ENCODE results near the gene CAMTA1. TPM values are rescaled to one million over a fixed set of nuclear protein-coding genes. Genes with fewer than 3 reads are reported as not detected.

Gene CAMTA1
- total RNA-seq, 1 donor from 2014 or later, result 160 TPM

- H3K4me3 ChIP-seq, result no peak overlapping the region
- no peak for TF ChIP-seq CTCF (IDR thresholded peaks at IDR 0.05; ENCODE audit: borderline replicate concordance)
- H3K36me3 ChIP-seq, result no peaks in the 10 kb centered on the region
- H3K4me1 ChIP-seq, result no peaks in the 10 kb centered on the region
- no peak overlapping the region for H3K27ac ChIP-seq (replicated peaks)
- no peaks in the 10 kb centered on the region for H3K9me3 ChIP-seq (replicated peaks)
- intact Hi-C loops (cut with micrococcal nuclease), result no loop called here
- no peak for DNase-seq
- H3K27me3 ChIP-seq (ENCODE audit: low read depth), result no peaks in the 10 kb centered on the region
Measured at GRCh38 chr1:6897138-6897537, 111.9 kb downstream of the CAMTA1 start.

DNA sequence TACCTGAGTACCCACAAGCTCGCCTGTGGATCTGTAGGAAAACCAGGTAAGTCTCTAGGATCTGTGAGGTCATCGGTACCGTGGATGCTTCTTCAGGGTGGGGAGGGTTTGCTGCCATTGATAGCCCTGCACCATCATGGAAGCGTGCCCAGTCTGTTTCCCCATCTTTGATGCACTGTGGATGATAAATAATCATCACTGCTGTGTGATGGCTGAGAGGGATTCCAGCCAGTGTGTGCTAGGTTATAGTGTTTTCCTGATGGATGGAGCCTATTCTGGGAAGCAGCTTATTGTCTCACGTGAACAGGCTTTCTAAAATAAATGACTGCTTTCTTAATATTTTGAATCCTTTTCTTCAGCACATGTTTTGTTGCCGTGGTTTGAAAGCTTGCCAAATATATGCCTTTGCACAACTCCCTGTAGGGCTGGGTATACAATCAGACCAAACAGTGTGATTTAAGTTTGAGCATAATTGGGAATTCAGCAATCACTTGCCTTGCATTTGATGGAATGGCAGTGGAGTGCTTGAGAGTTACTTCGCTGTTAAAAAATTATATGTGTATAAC is 113.8 kb downstream of the CAMTA1 start:
- Histone ChIP-seq H3K36me3 (no peaks in the 10 kb centered on the region), H3K4me1 (no peaks in the 10 kb centered on the region), H3K9me3 (replicated peaks) (no peaks in the 10 kb centered on the region), H3K27ac (replicated peaks) (no peak overlapping the region), H3K4me3 (no peak overlapping the region), H3K27me3 (ENCODE audit: low read depth) (no peaks in the 10 kb centered on the region)
- intact Hi-C loops (cut with micrococcal nuclease), result no loop called here
- TF ChIP-seq CTCF (IDR thresholded peaks at IDR 0.05; ENCODE audit: borderline replicate concordance), result no peak
- DNase-seq, result no peak

- Histone ChIP-seq H3K4me3 (no peak overlapping the region), H3K9me3 (replicated peaks) (no peaks in the 10 kb centered on the region), H3K36me3 (no peaks in the 10 kb centered on the region), H3K4me1 (no peaks in the 10 kb centered on the region), H3K27ac (replicated peaks) (no peak overlapping the region), H3K27me3 (ENCODE audit: low read depth) (no peaks in the 10 kb centered on the region)
- no peak for TF ChIP-seq CTCF (IDR thresholded peaks at IDR 0.05; ENCODE audit: borderline replicate concordance)
- intact Hi-C loops (cut with micrococcal nuclease), result no loop called here
- no peak for DNase-seq
Measured at GRCh38 chr1:6899621-6900020, 114.4 kb downstream of the CAMTA1 start.

- no peak overlapping the region for H3K4me3 ChIP-seq
- no peak for DNase-seq
- intact Hi-C loops (cut with micrococcal nuclease), result no loop called here
Measured at GRCh38 chr1:6902153-6902552, 116.9 kb downstream of the CAMTA1 start.

GRCh38 chr1:6904476-6905170 is 119.4 kb downstream of the CAMTA1 start:
- Histone ChIP-seq H3K4me3 (no peak overlapping the region), H3K27me3 (ENCODE audit: low read depth) (no peaks in the 10 kb centered on the region), H3K9me3 (replicated peaks) (no peaks in the 10 kb centered on the region), H3K36me3 (no peaks in the 10 kb centered on the region), H3K4me1 (no peaks in the 10 kb centered on the region), H3K27ac (replicated peaks) (no peak overlapping the region)
- intact Hi-C loops (cut with micrococcal nuclease), result no loop called here
- no peak for DNase-seq
- no peak for TF ChIP-seq CTCF (IDR thresholded peaks at IDR 0.05; ENCODE audit: borderline replicate concordance)

More at GRCh38 chr1:6902153-6902552, 116.9 kb downstream of the CAMTA1 start:
- Histone ChIP-seq H3K4me1 (no peaks in the 10 kb centered on the region), H3K27me3 (ENCODE audit: low read depth) (no peaks in the 10 kb centered on the region), H3K27ac (replicated peaks) (no peak overlapping the region), H3K36me3 (no peaks in the 10 kb centered on the region), H3K9me3 (replicated peaks) (no peaks in the 10 kb centered on the region)
- no peak for TF ChIP-seq CTCF (IDR thresholded peaks at IDR 0.05; ENCODE audit: borderline replicate concordance)

Measured in left ventricle myocardium inferior (tissue), 1 donor.